Right lobe of liver (tissue), 6 donors: Measurements from ENCODE around the gene INSIG1. TPM values are rescaled to one million over a fixed set of nuclear protein-coding genes. Genes with fewer than 3 reads are reported as not detected.

Experiments
- ATAC-seq, 4 donors: fragments of 200-7000 bp; cut with Tn5 transposase; one replicate each; pipeline ENCODE4 v1.9.1; 2020; ENCODE audit warnings: mild to moderate bottlenecking in 4 of 4, moderate library complexity in 4 of 4
- DNase-seq, 3 donors: peaks; one replicate each; pipeline ENCODE4 v3.0.0-alpha.2; 2020
- H3K27ac ChIP-seq, 3 donors: fragments of 200-600 bp; one replicate each; pipeline ENCODE4 v1.8.0; 2022
- H3K27me3 ChIP-seq, 2 donors: fragments of 200-600 bp; one replicate each; pipeline ENCODE4 v1.8.0; 2022
- H3K36me3 ChIP-seq, 4 donors: fragments of 200-600 bp; sonication (generic) in 1 of 4; one replicate each; pipeline versions ENCODE4 v1.5.1 to v1.8.0; 2017 to 2022; ENCODE audit warnings: control low read depth in 1 of 4
- H3K4me1 ChIP-seq, 4 donors: fragments of 200-600 bp; sonication (generic) in 1 of 4; one replicate each; pipeline versions ENCODE4 v1.5.1 to v1.8.0; 2017 to 2022; ENCODE audit warnings: control low read depth in 1 of 4
- H3K4me3 ChIP-seq, 3 donors: fragments of 200-600 bp; one replicate each; pipeline ENCODE4 v1.8.0; 2022
- H3K9me3 ChIP-seq, 4 donors: fragments of 200-600 bp; sonication (generic) in 1 of 4; one replicate each; pipeline versions ENCODE4 v1.5.1 to v1.8.0; 2017 to 2022; ENCODE audit warnings: control low read depth in 1 of 4
- CTCF ChIP-seq, 4 donors: fragments of 200-600 bp in 3 of 4; fragments of 450-650 bp in 1 of 4; IDR thresholded peaks; one replicate each; pipeline versions ENCODE4 v1.5.1 to v1.8.0; 2016 to 2022; ENCODE audit warnings: antibody characterized with exemption in 4 of 4, mild to moderate bottlenecking in 2 of 4
- POLR2A ChIP-seq: fragments of 450-650 bp; IDR thresholded peaks from one replicate; pipeline ENCODE4 v1.6.1; 2017; ENCODE audit warnings: antibody characterized with exemption, mild to moderate bottlenecking
- WGBS: methylation state at CpG from one replicate; pipeline ENCODE4 v1.1.6; 2018; ENCODE audit warnings: low coverage, low lambda C conversion rate; ENCODE audit not compliant: insufficient coverage; ENCODE audit errors: missing lambda C conversion rate; 5-methylcytosine and 5-hydroxymethylcytosine counted together
- intact Hi-C, 2 donors: fragments of 100-400 bp; cut with DNase I; formaldehyde crosslinking; loops; one replicate each; pipeline versions ENCODE4 v1.11.2 to v1.14.1; 2022
- total RNA-seq, 6 experiments: library from RNA; depleted of rRNA in 2 of 6; stranded (reverse); fragments of >200 nt in 2 of 6; fragmentation: NEBNext Ultra II Directional in 3 of 6; extraction: Animal tissue kit (Norgen Biotek cat#: 25700) in 3 of 6; gene quantifications; one replicate each; pipeline versions ENCODE4 v1.1.0 to v1.2.4, GENCODE V29; 2016 to 2023
- donor health status: DM: no; HTN: yes; CAD: no.
- donor health status: DM: no; HTN: no; CAD: no.
- donor health status: DM: no; HTN: no; CAD: no.
- donor health status: DM: no; HTN: yes; CAD: no.
- donor health status: DM: no; HTN: yes; CAD: no.

The INSIG1 gene
- total RNA-seq, 6 experiments from 2014 or later = 130 to 625 (median 205) TPM

GRCh38 chr7:155303039-155303593 lies 5.4 kb downstream of the INSIG1 start:
- H3K36me3 ChIP-seq = peaks cover 3 to 87% (median 40%) of the 10 kb centered on the region in 4 donors
- WGBS = 53% methylated on average over 5 of the region's 10 CpGs

DNA sequence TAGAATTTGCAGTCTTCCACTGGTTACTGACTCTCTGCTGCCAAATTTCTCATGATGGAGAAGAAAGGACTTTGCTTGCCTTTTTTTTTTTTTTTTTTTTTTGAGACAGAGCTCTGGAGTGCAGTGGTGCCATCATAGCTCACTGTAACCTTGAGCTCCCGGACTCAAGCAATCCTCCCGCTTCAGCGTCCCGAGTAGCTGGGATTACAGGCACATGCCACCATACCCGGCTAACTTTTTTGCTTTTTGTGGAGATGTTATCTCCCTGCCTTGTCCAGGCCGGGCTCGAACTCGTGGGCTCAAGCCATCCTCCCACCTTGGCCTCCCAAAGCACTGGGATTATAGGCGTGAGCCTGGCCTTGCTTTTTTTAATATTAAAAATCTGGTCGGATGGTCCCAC lies 6.2 kb downstream of the INSIG1 start:
- H3K9me3 ChIP-seq = no peaks in the 10 kb centered on the region
- intact Hi-C loops = no loop called here
- H3K27ac ChIP-seq = peak overlapping the region in 2 of 3 donors; percentile 48 to 56
- 52% methylated on average over 10 of the region's 10 CpGs for WGBS
- peaks cover 3 to 95% (median 44%) of the 10 kb centered on the region in 4 donors for H3K36me3 ChIP-seq
- H3K4me1 ChIP-seq = peaks cover 0 to 58% (median 12%) of the 10 kb centered on the region in 4 donors
- no peak overlapping the region for H3K4me3 ChIP-seq
- TF ChIP-seq POLR2A = no peak
- no peak for TF ChIP-seq CTCF (IDR thresholded peaks at IDR 0.05)
- DNase-seq (peak in 1 of 3 donors; percentile 53), ATAC-seq (peak in 1 of 4 donors; percentile 0)
- H3K27me3 ChIP-seq = no peaks in the 10 kb centered on the region

More at GRCh38 chr7:155303039-155303593, 5.4 kb downstream of the INSIG1 start:
- ATAC-seq = peak in 3 of 4 donors; percentile 3 to 32 (median 4)
- peak in 2 of 3 donors; percentile 49 to 72 for DNase-seq
- Histone ChIP-seq H3K27me3 (no peaks in the 10 kb centered on the region), H3K9me3 (no peaks in the 10 kb centered on the region), H3K27ac (peak overlapping the region; percentile 22 to 56 (median 48)), H3K4me3 (peak overlapping the region in 1 of 3 donors; percentile 6), H3K4me1 (peaks cover 0 to 58% (median 12%) of the 10 kb centered on the region in 4 donors)
- TF ChIP-seq CTCF (IDR thresholded peaks at IDR 0.05) (no peak), POLR2A (no peak)
- intact Hi-C loops = no loop called here

GRCh38 chr7:155305231-155305904 lies 7.7 kb downstream of the INSIG1 start:
- Histone ChIP-seq H3K27ac (peak overlapping the region in 1 of 3 donors; percentile 63), H3K9me3 (no peaks in the 10 kb centered on the region), H3K27me3 (no peaks in the 10 kb centered on the region), H3K36me3 (peaks cover 3 to 94% (median 43%) of the 10 kb centered on the region in 4 donors), H3K4me3 (no peak overlapping the region), H3K4me1 (peaks cover 0 to 53% (median 12%) of the 10 kb centered on the region in 4 donors)
- no peak for TF ChIP-seq CTCF (IDR thresholded peaks at IDR 0.05)
- TF ChIP-seq POLR2A = no peak
- ATAC-seq = peak in 3 of 4 donors; percentile 1 to 4 (median 2)
- intact Hi-C loops = no loop called here
- WGBS = 54% methylated on average over 8 of the region's 9 CpGs
- peak in 1 of 3 donors; percentile 50 for DNase-seq

DNA sequence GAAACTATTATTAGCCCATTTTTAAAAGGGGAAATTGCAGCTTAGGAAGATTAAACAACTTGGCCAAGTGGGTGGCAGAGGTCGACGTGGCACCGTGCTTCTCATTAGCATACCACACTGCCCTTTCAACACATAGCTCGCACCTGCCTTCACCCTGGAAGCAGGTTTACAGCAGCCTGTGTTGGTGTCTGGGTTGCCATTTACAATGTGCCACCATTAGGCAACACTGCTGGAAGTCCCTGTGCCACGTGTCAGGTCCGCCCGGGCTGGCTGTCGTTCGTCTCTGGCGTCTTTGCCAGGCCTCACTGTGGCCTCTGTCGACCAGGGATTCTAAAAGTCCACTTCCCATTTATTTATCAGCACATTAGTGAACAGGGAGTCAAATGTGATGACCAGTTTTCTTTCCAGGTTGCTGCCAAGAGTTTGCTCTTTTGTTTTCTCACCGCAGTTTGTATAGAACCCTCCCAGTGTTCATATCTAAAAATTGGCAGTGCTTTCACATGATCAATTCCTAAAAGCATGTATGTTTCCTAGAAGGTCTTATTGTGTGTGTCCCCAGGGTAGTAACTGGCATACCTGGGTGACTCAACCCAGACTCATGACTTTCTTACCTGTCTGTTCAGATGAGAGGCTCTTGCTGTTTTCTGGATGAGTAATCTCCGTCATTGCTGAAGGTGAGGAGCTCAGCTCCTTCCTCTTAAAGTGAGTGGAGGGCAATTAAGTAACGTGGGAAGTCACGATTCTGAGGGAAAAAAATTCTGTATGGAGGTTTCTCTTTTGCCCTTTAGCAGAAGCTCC lies 9.2 kb downstream of the INSIG1 start:
- 53% methylated on average over 10 of the region's 15 CpGs for WGBS
- Histone ChIP-seq H3K9me3 (no peaks in the 10 kb centered on the region), H3K4me1 (peaks cover 0 to 40% (median 9%) of the 10 kb centered on the region in 4 donors), H3K4me3 (no peak overlapping the region), H3K27ac (peak overlapping the region in 2 of 3 donors; percentile 39 to 63), H3K36me3 (peaks cover 3 to 82% (median 40%) of the 10 kb centered on the region in 4 donors), H3K27me3 (no peaks in the 10 kb centered on the region)
- ATAC-seq = peak; percentile 1 to 77 (median 12)
- peak; percentile 59 to 89 (median 74) for DNase-seq
- TF ChIP-seq CTCF (IDR thresholded peaks at IDR 0.05) = no peak
- peak; percentile 20 for TF ChIP-seq POLR2A
- intact Hi-C loops = no loop called here
